H1 (cell line): ENCODE data around the gene SMDT1. TPM values are rescaled to one million over a fixed set of nuclear protein-coding genes. Genes with fewer than 3 reads are reported as not detected.

Source experiments
- CHD7 ChIP-seq: fragments of 300-600 bp; sonication (generic); IDR thresholded peaks from 2 replicates; pipeline ENCODE4 v1.7.1; 2012; ENCODE audit warnings: low read length, moderate library complexity, mild to moderate bottlenecking, inconsistent platforms; ENCODE audit not compliant: insufficient replicate concordance
- RFX5 ChIP-seq: IDR thresholded peaks from 2 replicates; pipeline ENCODE4 v1.6.1; 2011; ENCODE audit warnings: low read depth, low read length, improper control_type of control experiment, borderline replicate concordance
- SP1 ChIP-seq: IDR thresholded peaks from 2 replicates; pipeline ENCODE4 v1.6.1; 2011; ENCODE audit warnings: low read depth, low read length
- polyA plus RNA-seq, 7 experiments: library from polyadenylated mRNA; depleted of rRNA in 3 of 7; stranded (reverse) in 5 of 7; unstranded in 2 of 7; fragments of >200 nt in 5 of 7; fragments of 200-250 nt in 2 of 7; gene quantifications; 1 replicate in 5 of 7; 2 replicates in 1 of 7; 4 replicates in 1 of 7; pipeline versions ENCODE4 v1.2.1 to v1.2.3, GENCODE V29; 2011 to 2013; ENCODE audit warnings: missing spikeins in 2 of 7, mixed read lengths in 2 of 7
- total RNA-seq: library from RNA; stranded (reverse); fragmentation: NEBNext Ultra II Directional; extraction: Animal tissue kit (Norgen Biotek cat#: 25700); gene quantifications from 2 replicates; pipeline ENCODE4 v1.2.1, GENCODE V29; 2021

The SMDT1 gene
- total and polyA plus RNA-seq, 2 of the 8 experiments (the other 6 are each of a cell fraction or from before 2014, with no cell fraction given), result 34.9 to 35.6 TPM

- no peak for TF ChIP-seq CHD7
- no peak for TF ChIP-seq SP1
- no peak for TF ChIP-seq RFX5
- TF ChIP-seq, all 59 proteins: peak for 0
Observed at GRCh38 chr22:42067671-42068251, 11.7 kb upstream of the SMDT1 start (continued).
